K562 (cell line): Measurements from ENCODE around the gene TTLL8. TPM values are rescaled to one million over a fixed set of nuclear protein-coding genes. Genes with fewer than 3 reads are reported as not detected.

Source experiments
- ATAC-seq: fragments of 200-7000 bp; cut with Tn5 transposase; 3 replicates; pipeline ENCODE4 v1.9.1; 2020; ENCODE audit warnings: moderate library complexity
- BruUV-seq: library from RNA; stranded (reverse); fragments of 400-500 nt; replicated peaks from 2 replicates; lab custom pipeline; 2021; lab: Mats Ljungman, UMichigan
- CTCF ChIA-PET: fragments of 300-600 bp; formaldehyde crosslinking; extraction: SDS; loops from one replicate; lab custom pipeline; 2021; ENCODE audit warnings: low intra/inter-chr PET ratio; lab: Yijun Ruan, JAX
- POLR2A ChIA-PET: fragments of 300-600, 350-650 bp; sonication (Branson Sonifier 250); formaldehyde crosslinking; extraction: SDS; loops from one replicate; lab custom pipeline; 2021; ENCODE audit warnings: antibody characterized with exemption, inconsistent platforms; lab: Yijun Ruan, JAX
- DNase-seq, 4 experiments: peaks; one replicate each; pipeline versions ENCODE4 v3.0.0 to v3.0.0-alpha.2; 2011 to 2018; ENCODE audit warnings: low spot score in 3 of 4, mixed read lengths in 3 of 4; ENCODE audit errors: extremely low read depth in 1 of 4
- FAIRE-seq: peaks from 2 replicates; lab custom pipeline; 2011; peaks lifted over from hg19 to GRCh38; lab: Jason Lieb, UNC
- H2AFZ ChIP-seq: 2 replicates; pipeline ENCODE4 v1.6.0; 2011; ENCODE audit warnings: low read depth, low read length, control low read depth, inconsistent platforms
- H3K27ac ChIP-seq: fragments of 200-600 bp; 3 replicates; pipeline ENCODE4 v1.8.0; 2011; ENCODE audit warnings: low read depth, mild to moderate bottlenecking, control low read depth, inconsistent platforms, low read length, moderate library complexity, mixed read lengths; ENCODE audit errors: extremely low read depth
- H3K27me3 ChIP-seq, 2 experiments: fragments of 300-600 bp in 1 of 2; 2 replicates in 1 of 2; 3 replicates in 1 of 2; pipeline versions ENCODE4 v1.6.0 to v1.8.0; 2011; ENCODE audit warnings: inconsistent platforms in 2 of 2, low read length in 2 of 2, mild to moderate bottlenecking in 1 of 2, mixed read lengths in 1 of 2, moderate library complexity in 1 of 2; ENCODE audit not compliant: control insufficient read depth in 2 of 2, insufficient read depth in 2 of 2
- H3K36me3 ChIP-seq: fragments of 300-600 bp; 3 replicates; pipeline ENCODE4 v1.8.0; 2011; ENCODE audit warnings: mild to moderate bottlenecking, low read length, inconsistent platforms; ENCODE audit not compliant: control insufficient read depth, insufficient read depth
- H3K4me1 ChIP-seq, 2 experiments: fragments of 200-600 bp in 1 of 2; replicated peaks in 1 of 2; 2 replicates in 1 of 2; 3 replicates in 1 of 2; pipeline versions ENCODE4 v1.5.1 to v1.8.0; 2011; ENCODE audit warnings: inconsistent platforms in 2 of 2, low read length in 2 of 2, mild to moderate bottlenecking in 1 of 2, mixed read lengths in 1 of 2, moderate library complexity in 1 of 2; ENCODE audit not compliant: control insufficient read depth in 2 of 2, insufficient read depth in 2 of 2
- H3K4me2 ChIP-seq: 2 replicates; pipeline ENCODE4 v1.6.1; 2011; ENCODE audit warnings: low read length, control low read depth, inconsistent platforms, mixed read lengths; ENCODE audit not compliant: insufficient read depth
- H3K4me3 ChIP-seq: fragments of 200-600 bp; sonication (generic), shearing (Covaris generic); 2 replicates; pipeline ENCODE4 v1.5.1; 2016; ENCODE audit warnings: control low read depth, inconsistent platforms
- H3K79me2 ChIP-seq: fragments of 200-600 bp; 3 replicates; pipeline ENCODE4 v1.8.0; 2011; ENCODE audit warnings: low read length, inconsistent platforms; ENCODE audit not compliant: control insufficient read depth, insufficient read depth
- H3K9ac ChIP-seq, 2 experiments: 2 replicates each; pipeline versions ENCODE4 v1.6.0 to v1.6.1; 2011; ENCODE audit warnings: low read depth in 2 of 2, low read length in 2 of 2, control low read depth in 1 of 2, inconsistent platforms in 1 of 2, mild to moderate bottlenecking in 1 of 2, mixed read lengths in 1 of 2; ENCODE audit not compliant: insufficient read depth in 1 of 2
- H3K9me1 ChIP-seq: one replicate; pipeline ENCODE4 v1.6.0; 2011; ENCODE audit warnings: inconsistent platforms, mild to moderate bottlenecking, low read length, moderate library complexity; ENCODE audit not compliant: control insufficient read depth, insufficient read depth
- H3K9me3 ChIP-seq: replicated peaks from 2 replicates; pipeline ENCODE4 v1.5.1; 2011; ENCODE audit warnings: low read depth, low read length, inconsistent platforms; ENCODE audit not compliant: control insufficient read depth, insufficient read depth
- H4K20me1 ChIP-seq: replicated peaks from 2 replicates; pipeline ENCODE4 v1.6.1; 2011; ENCODE audit warnings: low read length, inconsistent platforms, mixed read lengths; ENCODE audit not compliant: control insufficient read depth, insufficient read depth
- HNRNPUL1 ChIP-seq: fragments of 200-400 bp; formaldehyde crosslinking; IDR thresholded peaks from 2 replicates; pipeline ENCODE4 v1.6.1; 2017; ENCODE audit warnings: low read length
- PHTF2 ChIP-seq: fragments of 250-450 bp; sonication (Bioruptor Pico); IDR thresholded peaks from 2 replicates; pipeline ENCODE4 v1.5.0; 2021; ENCODE audit warnings: mild to moderate bottlenecking
- RBM15 ChIP-seq: fragments of 200-400 bp; formaldehyde crosslinking; IDR thresholded peaks from 2 replicates; pipeline ENCODE4 v1.6.1; 2018; ENCODE audit warnings: mild to moderate bottlenecking, low read length, moderate library complexity; ENCODE audit not compliant: insufficient read depth
- RHOXF2B ChIP-seq: fragments of 250-450 bp; sonication (Bioruptor Pico); conservative IDR thresholded peaks from 2 replicates; pipeline ENCODE4 v1.5.1; 2021
- STAT5B ChIP-seq: fragments of 250-450 bp; sonication (Bioruptor Pico); IDR thresholded peaks from 2 replicates; pipeline ENCODE4 v1.8.0; 2021; ENCODE audit warnings: mild to moderate bottlenecking, inconsistent platforms
- ZNF347 ChIP-seq: fragments of 450-650 bp; formaldehyde crosslinking; IDR thresholded peaks from 2 replicates; pipeline ENCODE4 v1.4.0; 2020; ENCODE audit warnings: low read depth, mild to moderate bottlenecking, moderate library complexity
- WGBS: fragments of 100-300 bp; shearing (Covaris generic); methylation state at CpG from one replicate; pipeline ENCODE4 v1.1.6; 2016; ENCODE audit warnings: low coverage, mixed read lengths; ENCODE audit not compliant: insufficient coverage; ENCODE audit errors: missing lambda C conversion rate; 5-methylcytosine and 5-hydroxymethylcytosine counted together
- in situ Hi-C: fragments of 300-500 bp; cut with MboI; formaldehyde crosslinking; loops from 4 replicates; pipeline ENCODE4 v1.15.0; 2018; ENCODE audit warnings: inconsistent platforms, mixed read lengths
- intact Hi-C: fragments of 100-400 bp; cut with micrococcal nuclease; formaldehyde crosslinking; loops from 2 replicates; pipeline ENCODE4 v1.14.2; 2022
- polyA plus RNA-seq, 8 experiments: library from polyadenylated mRNA; depleted of rRNA in 4 of 8; stranded (reverse) in 5 of 8; unstranded in 3 of 8; fragments of >200 nt; fragmentation: Nextera tagmentation in 2 of 8; fragmentation: Illumina TruSeq in 1 of 8; extraction: Ambion mirVana in 2 of 8; extraction: Trizol in 1 of 8; gene quantifications; 2 replicates each; pipeline versions ENCODE4 v1.2.1 to v1.2.3, GENCODE V29; 2011 to 2014; ENCODE audit warnings: inconsistent platforms in 1 of 8, missing spikeins in 1 of 8
- total RNA-seq, 7 experiments: library from RNA; depleted of rRNA in 6 of 7; stranded (reverse); fragments of >200 nt in 6 of 7; fragmentation: Illumina TruSeq in 2 of 7; extraction: Trizol in 2 of 7; gene quantifications; 2 replicates each; pipeline versions ENCODE4 v1.2.1 to v1.2.3, GENCODE V29; 2011 to 2021; ENCODE audit warnings: low replicate concordance in 1 of 7

The TTLL8 gene
- total and polyA plus RNA-seq, 9 of the 15 experiments (the other 6 are each of a cell fraction or from before 2014, with no cell fraction given), result not detected

GRCh38 chr22:50014053-50014501 is 44.0 kb downstream of the TTLL8 start:
- Histone ChIP-seq H3K4me3 (no peak overlapping the region), H3K4me2 (no peak overlapping the region), H4K20me1 (peaks cover 4% of the 10 kb centered on the region; the same call in 1 of the 2 replicates), H3K27ac (no peak overlapping the region), H3K79me2 (no peaks in the 10 kb centered on the region), H3K36me3 (no peaks in the 10 kb centered on the region), H3K9me3 (no peaks in the 10 kb centered on the region), H3K9ac (no peak overlapping the region; a peak in 1 of 4 replicates), H3K9me1 (no peaks in the 10 kb centered on the region), H3K4me1 (peaks cover 0 to 65% of the 10 kb centered on the region in 2 experiments; a peak in 2 of 5 replicates), H3K27me3 (peaks cover 0 to 31% of the 10 kb centered on the region in 2 experiments; a peak in 2 of 5 replicates), H2AFZ (no peak overlapping the region)
- CTCF ChIA-PET, result no interaction called here
- no peak for TF ChIP-seq STAT5B (CRISPR knock-in tag)
- no peak for TF ChIP-seq RHOXF2B (CRISPR knock-in tag)
- no peak for TF ChIP-seq RBM15
- no peak for TF ChIP-seq PHTF2 (CRISPR knock-in tag)
- TF ChIP-seq HNRNPUL1, result no peak
- no peak for TF ChIP-seq ZNF347 (CRISPR knock-in tag)
- in situ Hi-C loops, result no loop called here
- DNase-seq, result no peak
- intact Hi-C loops, result no loop called here
- WGBS, result 11% methylated on average over 14 of the region's 16 CpGs
- POLR2A ChIA-PET, result no interaction called here
- ATAC-seq, result no peak
- no peak for FAIRE-seq
- no TSS peak for BruUV-seq
